A549 (cell line): ENCODE measurements around the gene PLS3.

ENCODE experiments used
- EHMT2 ChIP-seq: fragments of 200-600 bp; sonication (generic); IDR thresholded peaks from 2 replicates; pipeline ENCODE4 v1.6.1; 2016; ENCODE audit warnings: antibody characterized with exemption, low read depth, mild to moderate bottlenecking, moderate library complexity
- HEYL ChIP-seq: fragments of 250-450 bp; sonication (Bioruptor Pico); IDR thresholded peaks from 2 replicates; pipeline ENCODE4 v1.8.0; 2021; ENCODE audit warnings: mild to moderate bottlenecking, moderate library complexity
- JUN ChIP-seq, 2 experiments: fragments of >200 bp; sonication (Bioruptor Twin); formaldehyde crosslinking; IDR thresholded peaks; 2 replicates in 1 of 2; 3 replicates in 1 of 2; pipeline ENCODE4 v1.6.1; 2016 to 2017
- POLR2A ChIP-seq: IDR thresholded peaks from 2 replicates; pipeline ENCODE4 v1.6.1; 2012; ENCODE audit warnings: mild to moderate bottlenecking, low read length
- RAD21 ChIP-seq, 2 experiments: fragments of >200 bp in 1 of 2; sonication (Bioruptor Twin) in 1 of 2; formaldehyde crosslinking in 1 of 2; IDR thresholded peaks in 1 of 2; conservative IDR thresholded peaks in 1 of 2; 2 replicates in 1 of 2; 3 replicates in 1 of 2; pipeline ENCODE4 v1.6.1; 2012 to 2018; ENCODE audit warnings: inconsistent platforms in 1 of 2
- SMC3 ChIP-seq: fragments of >200 bp; sonication (Bioruptor Twin); formaldehyde crosslinking; IDR thresholded peaks from 3 replicates; pipeline ENCODE4 v1.6.1; 2018; ENCODE audit warnings: inconsistent platforms
- TP53 ChIP-seq: fragments of 250-450 bp; sonication (Bioruptor Pico); IDR thresholded peaks from 2 replicates; pipeline ENCODE4 v1.5.0; 2021; ENCODE audit warnings: mild to moderate bottlenecking, moderate library complexity
- TF ChIP-seq, protein P1 (sequence below): fragments of >200 bp; sonication (Bioruptor Twin); formaldehyde crosslinking; IDR thresholded peaks from 3 replicates; pipeline ENCODE4 v1.5.1; 2016

DNA sequence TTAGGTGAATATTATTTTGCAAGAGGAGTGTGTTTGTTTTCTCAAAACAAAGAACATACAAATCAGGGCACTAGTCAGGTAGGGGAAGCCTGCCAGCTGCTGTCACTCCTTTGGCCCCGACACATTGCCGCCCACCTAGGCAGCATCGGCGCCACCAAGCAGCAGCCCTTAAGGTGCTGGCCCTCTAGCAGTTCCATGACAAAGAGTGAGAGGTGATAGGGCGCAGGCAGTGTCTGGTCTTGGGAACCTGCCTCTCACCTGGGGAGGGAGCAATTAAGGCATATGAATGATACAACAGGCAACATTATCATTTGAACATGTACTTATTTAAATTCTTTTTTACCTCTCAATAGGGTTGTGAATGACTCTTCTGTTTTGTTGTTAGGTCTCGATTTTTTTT lies 135.1 kb downstream of the PLS3 start:
- TF ChIP-seq, protein P1, sequence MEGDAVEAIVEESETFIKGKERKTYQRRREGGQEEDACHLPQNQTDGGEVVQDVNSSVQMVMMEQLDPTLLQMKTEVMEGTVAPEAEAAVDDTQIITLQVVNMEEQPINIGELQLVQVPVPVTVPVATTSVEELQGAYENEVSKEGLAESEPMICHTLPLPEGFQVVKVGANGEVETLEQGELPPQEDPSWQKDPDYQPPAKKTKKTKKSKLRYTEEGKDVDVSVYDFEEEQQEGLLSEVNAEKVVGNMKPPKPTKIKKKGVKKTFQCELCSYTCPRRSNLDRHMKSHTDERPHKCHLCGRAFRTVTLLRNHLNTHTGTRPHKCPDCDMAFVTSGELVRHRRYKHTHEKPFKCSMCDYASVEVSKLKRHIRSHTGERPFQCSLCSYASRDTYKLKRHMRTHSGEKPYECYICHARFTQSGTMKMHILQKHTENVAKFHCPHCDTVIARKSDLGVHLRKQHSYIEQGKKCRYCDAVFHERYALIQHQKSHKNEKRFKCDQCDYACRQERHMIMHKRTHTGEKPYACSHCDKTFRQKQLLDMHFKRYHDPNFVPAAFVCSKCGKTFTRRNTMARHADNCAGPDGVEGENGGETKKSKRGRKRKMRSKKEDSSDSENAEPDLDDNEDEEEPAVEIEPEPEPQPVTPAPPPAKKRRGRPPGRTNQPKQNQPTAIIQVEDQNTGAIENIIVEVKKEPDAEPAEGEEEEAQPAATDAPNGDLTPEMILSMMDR: no peak
- TF ChIP-seq RAD21 (conservative IDR thresholded peaks at IDR 0.05 in 1 of 2, IDR thresholded peaks at IDR 0.05 in 1 of 2): no peak
- no peak for TF ChIP-seq EHMT2
- no peak for TF ChIP-seq HEYL (CRISPR knock-in tag)
- TF ChIP-seq POLR2A: no peak
- TF ChIP-seq SMC3: no peak
- no peak for TF ChIP-seq JUN (IDR thresholded peaks at IDR 0.05)
- TF ChIP-seq TP53 (CRISPR knock-in tag): no peak
